ENCODE data around the gene ALDH7A1.

The ALDH7A1 gene

DNA sequence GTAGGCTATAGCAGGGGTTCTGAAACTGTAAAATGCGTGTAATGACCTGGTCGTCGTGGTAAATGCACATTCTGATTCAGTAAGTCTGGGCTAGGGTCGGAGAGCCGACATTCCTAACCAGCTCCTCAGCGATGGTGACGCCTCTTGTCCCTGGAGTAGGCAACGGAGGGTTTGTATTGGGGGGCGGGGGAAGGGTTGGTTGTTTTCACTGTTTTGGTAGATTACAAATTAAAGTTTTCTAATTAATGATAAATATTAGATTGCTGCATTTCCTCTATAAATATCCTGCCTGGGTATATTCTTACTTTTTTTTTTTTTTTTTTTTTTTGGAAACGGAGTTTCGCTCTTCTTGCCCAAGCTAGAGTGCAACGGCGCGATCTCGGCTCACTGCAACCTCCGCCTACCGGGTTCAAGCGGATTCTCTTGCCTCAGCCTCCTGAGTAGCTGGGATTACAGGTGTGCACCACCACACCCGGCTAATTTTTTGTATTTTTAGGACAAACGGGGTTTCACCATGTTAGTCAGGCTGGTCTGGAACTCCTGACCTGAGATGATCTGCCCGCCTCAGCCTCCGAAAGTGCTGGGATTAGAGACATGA lies 566 bp upstream of the ALDH7A1 start:
- H3K27ac ChIP-seq (ENCODE audit: low read depth, low read length, severe bottlenecking): peak overlapping the region; percentile 97
- 60 to 65% methylated on average over 14 to 18 of the region's 22 CpGs for WGBS, 2 experiments (ENCODE audit: insufficient coverage in 2 of 2)
- peaks cover 3% of the 10 kb centered on the region for H3K9me3 ChIP-seq (ENCODE audit: control insufficient read depth, low read length)
- peaks cover 8% of the 10 kb centered on the region for H3K4me1 ChIP-seq (ENCODE audit: control insufficient read depth, insufficient read depth, low read length, poor library complexity, severe bottlenecking)
- peaks cover 24% of the 10 kb centered on the region for H3K36me3 ChIP-seq (ENCODE audit: control insufficient read depth, insufficient read depth, low read length)
- peak overlapping the region; percentile 52 for H3K4me3 ChIP-seq (ENCODE audit: extremely low read depth, insufficient read depth, low read length, poor library complexity, severe bottlenecking)

DNA sequence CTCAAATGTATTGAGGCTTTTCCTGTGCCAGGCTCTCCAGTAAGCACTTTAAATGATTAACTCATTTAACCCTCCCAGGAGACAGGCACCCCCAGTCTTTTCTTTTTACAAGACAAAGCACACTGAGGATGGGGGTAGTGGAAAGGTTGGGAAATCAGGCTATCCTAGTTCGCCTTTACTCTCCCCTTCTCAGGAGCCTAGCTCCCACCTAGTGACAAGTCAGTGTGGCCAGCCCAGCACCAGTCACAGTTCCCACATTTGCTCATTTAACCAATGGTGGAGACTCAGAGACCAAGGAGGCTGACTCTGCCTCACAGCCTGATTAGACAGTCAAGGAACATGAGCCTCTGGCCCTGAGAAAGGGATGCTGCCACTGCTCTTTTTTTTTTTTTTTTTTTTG lies 3.5 kb downstream of the ALDH7A1 start:
- Histone ChIP-seq H3K9me3 (ENCODE audit: control insufficient read depth, low read length) (peaks cover 7% of the 10 kb centered on the region), H3K27ac (ENCODE audit: low read depth, low read length, severe bottlenecking) (no peak overlapping the region), H3K36me3 (ENCODE audit: control insufficient read depth, insufficient read depth, low read length) (peaks cover 59% of the 10 kb centered on the region), H3K4me1 (ENCODE audit: control insufficient read depth, insufficient read depth, low read length, poor library complexity, severe bottlenecking) (peaks cover 3% of the 10 kb centered on the region), H3K4me3 (ENCODE audit: extremely low read depth, insufficient read depth, low read length, poor library complexity, severe bottlenecking) (no peak overlapping the region)
- no CpG with 5 or more reads among the region's 1 CpG for WGBS, 2 experiments (ENCODE audit: insufficient coverage in 2 of 2)

DNA sequence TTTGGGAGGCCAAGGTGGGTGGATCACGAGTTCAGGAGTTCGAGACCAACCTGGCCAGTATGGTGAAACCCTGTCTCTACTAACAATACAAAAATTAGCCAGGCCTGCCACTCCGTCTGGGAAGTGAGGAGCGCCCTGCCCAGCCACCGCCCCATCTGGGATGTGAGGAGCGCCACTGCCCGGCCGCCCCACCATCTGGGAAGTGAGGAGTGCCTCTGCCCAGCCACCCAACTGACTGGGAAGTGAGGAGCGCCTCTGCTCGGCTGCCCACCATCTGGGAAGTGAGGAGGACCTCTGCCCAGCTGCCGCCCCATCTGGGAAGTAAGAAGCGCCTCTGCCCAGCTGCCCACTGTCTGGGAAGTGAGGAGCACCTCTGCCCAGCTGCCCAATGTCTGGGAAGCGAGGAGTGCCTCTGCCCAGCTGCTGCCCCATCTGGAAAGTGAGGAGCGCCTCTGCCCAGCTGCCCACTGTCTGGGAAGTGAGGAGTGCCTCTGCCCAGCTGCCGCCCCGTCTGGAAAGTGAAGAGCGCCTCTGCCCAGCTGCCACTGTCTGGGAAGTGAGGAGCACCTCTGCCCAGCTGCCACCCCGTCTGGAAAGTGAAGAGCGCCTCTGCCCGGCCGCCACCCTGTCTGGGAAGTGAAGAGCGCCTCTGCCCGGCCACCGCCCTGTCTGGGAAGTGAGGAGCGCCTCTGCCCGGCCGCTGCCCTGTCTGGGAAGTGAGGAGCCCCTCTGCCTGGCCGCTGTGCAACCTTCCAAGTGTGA lies 5.3 kb downstream of the ALDH7A1 start:
- Histone ChIP-seq H3K9me3 (ENCODE audit: control insufficient read depth, low read length) (peaks cover 7% of the 10 kb centered on the region), H3K36me3 (ENCODE audit: control insufficient read depth, insufficient read depth, low read length) (peaks cover 73% of the 10 kb centered on the region), H3K27ac (ENCODE audit: low read depth, low read length, severe bottlenecking) (no peak overlapping the region), H3K4me1 (ENCODE audit: control insufficient read depth, insufficient read depth, low read length, poor library complexity, severe bottlenecking) (no peaks in the 10 kb centered on the region), H3K4me3 (ENCODE audit: extremely low read depth, insufficient read depth, low read length, poor library complexity, severe bottlenecking) (no peak overlapping the region)
- 96 to 99% methylated on average over 21 to 25 of the region's 28 CpGs for WGBS, 2 experiments (ENCODE audit: insufficient coverage in 2 of 2)

DNA sequence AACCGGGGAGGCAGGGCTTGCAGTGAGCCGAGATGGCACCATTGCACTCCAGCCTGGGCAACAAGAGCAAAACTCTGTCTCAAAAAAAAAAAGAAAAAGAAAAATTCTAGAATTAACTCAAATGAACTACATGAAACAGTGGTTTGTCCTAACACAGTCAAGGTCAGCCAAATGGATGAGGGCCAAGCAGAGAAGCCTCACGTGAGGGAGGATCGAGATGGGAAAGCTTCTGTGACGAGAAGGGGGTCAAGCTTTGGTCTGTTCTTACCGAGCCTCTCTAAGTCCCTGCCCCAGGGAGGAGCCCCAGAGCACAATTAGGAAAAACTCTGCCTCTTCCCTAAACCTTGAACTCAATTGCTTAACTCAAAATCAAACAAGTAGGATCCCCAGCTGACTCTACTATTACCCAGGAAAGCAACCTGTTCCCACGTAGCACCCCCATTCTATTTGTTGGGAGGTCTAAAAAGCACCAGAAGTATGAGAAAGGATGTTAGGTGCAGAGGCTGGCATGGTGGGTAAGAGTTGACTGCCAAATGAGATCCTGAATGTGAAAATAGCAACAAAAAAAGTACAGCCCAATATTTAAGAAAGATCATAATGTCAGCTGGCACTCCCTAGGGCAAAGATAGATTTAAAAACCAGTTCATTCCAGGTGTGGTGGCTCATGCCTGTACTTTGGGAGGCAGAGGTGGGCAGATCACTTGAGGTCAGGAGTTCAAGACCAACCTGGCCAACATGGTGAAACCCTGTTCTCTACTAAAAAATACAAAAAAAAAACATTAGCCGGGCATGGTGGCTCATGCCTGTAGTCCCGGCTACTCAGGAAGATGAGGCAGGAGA lies 7.2 kb downstream of the ALDH7A1 start:
- Histone ChIP-seq H3K4me1 (ENCODE audit: control insufficient read depth, insufficient read depth, low read length, poor library complexity, severe bottlenecking) (no peaks in the 10 kb centered on the region), H3K27ac (ENCODE audit: low read depth, low read length, severe bottlenecking) (no peak overlapping the region), H3K9me3 (ENCODE audit: control insufficient read depth, low read length) (peaks cover 7% of the 10 kb centered on the region), H3K4me3 (ENCODE audit: extremely low read depth, insufficient read depth, low read length, poor library complexity, severe bottlenecking) (no peak overlapping the region), H3K36me3 (ENCODE audit: control insufficient read depth, insufficient read depth, low read length) (peaks cover 82% of the 10 kb centered on the region)
- WGBS, 2 experiments (ENCODE audit: insufficient coverage in 2 of 2): 90 to 92% methylated on average over 5 to 6 of the region's 9 CpGs

DNA sequence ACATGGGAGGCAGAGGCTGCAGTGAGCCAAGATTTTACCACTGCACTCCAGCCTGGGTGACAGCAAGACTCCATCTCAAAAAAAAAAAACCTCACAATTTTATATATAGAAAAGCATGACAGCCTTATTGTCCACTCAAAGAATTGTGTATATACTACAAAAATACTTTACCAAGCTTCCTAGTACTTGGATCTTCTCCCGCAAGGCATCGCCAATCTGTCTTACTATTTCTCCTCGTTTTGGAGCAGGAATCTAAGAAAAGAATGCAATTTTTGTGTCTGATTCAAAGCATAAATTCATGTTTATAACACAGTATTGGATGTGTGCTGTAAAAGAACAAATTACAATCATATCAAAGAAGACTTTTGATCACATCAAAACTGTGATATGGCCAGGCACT lies 11.3 kb downstream of the ALDH7A1 start:
- Histone ChIP-seq H3K4me1 (ENCODE audit: control insufficient read depth, insufficient read depth, low read length, poor library complexity, severe bottlenecking) (no peaks in the 10 kb centered on the region), H3K36me3 (ENCODE audit: control insufficient read depth, insufficient read depth, low read length) (peaks cover 79% of the 10 kb centered on the region), H3K4me3 (ENCODE audit: extremely low read depth, insufficient read depth, low read length, poor library complexity, severe bottlenecking) (no peak overlapping the region), H3K27ac (ENCODE audit: low read depth, low read length, severe bottlenecking) (no peak overlapping the region), H3K9me3 (ENCODE audit: control insufficient read depth, low read length) (no peaks in the 10 kb centered on the region)
- WGBS, 2 experiments (ENCODE audit: insufficient coverage in 2 of 2): no CpG with 5 or more reads among the region's 3 CpGs

DNA sequence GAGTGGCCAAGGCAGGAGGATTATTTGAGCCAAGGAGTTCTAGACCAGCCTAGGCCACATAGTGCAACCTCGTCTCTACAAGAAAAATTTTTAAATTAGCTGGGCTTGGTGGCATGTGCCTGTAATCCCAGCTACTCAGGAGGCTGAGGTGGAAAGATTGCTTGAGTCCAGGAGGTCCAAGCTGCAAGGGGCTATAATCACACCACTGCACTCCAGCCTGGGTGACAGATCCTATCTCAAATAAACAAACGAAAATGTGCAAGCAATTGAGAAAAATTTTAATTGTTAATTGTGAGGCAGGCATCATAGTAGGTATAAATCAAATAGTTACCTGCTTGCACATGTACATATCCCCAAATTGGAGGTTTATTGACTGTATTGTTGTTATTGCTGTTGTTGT lies 15.3 kb downstream of the ALDH7A1 start:
- H3K9me3 ChIP-seq (ENCODE audit: control insufficient read depth, low read length): no peaks in the 10 kb centered on the region
- no peak overlapping the region for H3K27ac ChIP-seq (ENCODE audit: low read depth, low read length, severe bottlenecking)
- H3K4me3 ChIP-seq (ENCODE audit: extremely low read depth, insufficient read depth, low read length, poor library complexity, severe bottlenecking): no peak overlapping the region
- WGBS, 2 experiments (ENCODE audit: insufficient coverage in 2 of 2): 100% methylated on average over 1 of the region's 2 CpGs; no CpG with 5 or more reads in 1 of the 2 experiments
- no peaks in the 10 kb centered on the region for H3K4me1 ChIP-seq (ENCODE audit: control insufficient read depth, insufficient read depth, low read length, poor library complexity, severe bottlenecking)
- H3K36me3 ChIP-seq (ENCODE audit: control insufficient read depth, insufficient read depth, low read length): peaks cover 89% of the 10 kb centered on the region

DNA sequence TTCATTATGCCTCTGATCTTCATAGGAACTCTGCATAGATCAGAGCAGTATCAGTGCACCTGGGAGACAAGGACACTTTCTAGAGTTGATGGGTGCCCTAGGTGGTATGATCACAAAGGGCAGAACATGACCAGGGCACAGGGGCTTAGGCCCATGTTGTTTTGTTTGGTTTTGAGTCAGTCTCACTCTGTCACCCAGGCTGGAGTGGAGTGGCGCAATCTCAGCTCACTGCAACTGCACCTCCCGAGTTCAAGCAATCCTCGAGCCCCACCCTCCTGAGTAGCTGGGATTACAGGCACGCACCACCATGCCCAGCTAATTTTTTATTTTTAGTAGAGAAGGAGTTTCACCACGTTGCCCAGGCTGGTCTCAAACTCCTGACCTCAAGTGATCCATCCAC lies 17.6 kb downstream of the ALDH7A1 start:
- H3K4me3 ChIP-seq (ENCODE audit: extremely low read depth, insufficient read depth, low read length, poor library complexity, severe bottlenecking): no peak overlapping the region
- H3K27ac ChIP-seq (ENCODE audit: low read depth, low read length, severe bottlenecking): no peak overlapping the region
- 100% methylated on average over 4 to 5 of the region's 5 CpGs for WGBS, 2 experiments (ENCODE audit: insufficient coverage in 2 of 2)
- H3K4me1 ChIP-seq (ENCODE audit: control insufficient read depth, insufficient read depth, low read length, poor library complexity, severe bottlenecking): no peaks in the 10 kb centered on the region
- H3K9me3 ChIP-seq (ENCODE audit: control insufficient read depth, low read length): no peaks in the 10 kb centered on the region
- H3K36me3 ChIP-seq (ENCODE audit: control insufficient read depth, insufficient read depth, low read length): peaks cover 88% of the 10 kb centered on the region

DNA sequence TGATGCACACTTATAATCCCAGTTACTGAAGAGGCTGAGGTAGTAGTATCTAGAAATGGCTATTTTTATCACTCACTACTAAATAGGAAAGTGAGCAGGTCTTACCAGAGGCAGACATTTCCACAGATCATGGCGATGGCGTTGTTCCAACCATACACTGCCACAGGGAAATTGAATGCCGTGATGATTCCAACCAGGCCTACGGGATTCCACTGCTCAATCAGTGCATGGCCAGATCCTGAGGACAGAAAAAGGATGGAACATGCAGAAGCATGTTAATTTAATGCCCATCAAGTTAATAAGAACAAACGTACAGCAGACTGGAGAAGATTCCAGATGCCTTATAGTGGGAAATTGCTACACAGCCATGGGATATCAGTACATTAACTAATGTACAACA lies 18.0 kb downstream of the ALDH7A1 start:
- H3K4me3 ChIP-seq (ENCODE audit: extremely low read depth, insufficient read depth, low read length, poor library complexity, severe bottlenecking): no peak overlapping the region
- no peak overlapping the region for H3K27ac ChIP-seq (ENCODE audit: low read depth, low read length, severe bottlenecking)
- 91 to 100% methylated on average over 2 to 3 of the region's 5 CpGs for WGBS, 2 experiments (ENCODE audit: insufficient coverage in 2 of 2)
- no peaks in the 10 kb centered on the region for H3K4me1 ChIP-seq (ENCODE audit: control insufficient read depth, insufficient read depth, low read length, poor library complexity, severe bottlenecking)
- H3K9me3 ChIP-seq (ENCODE audit: control insufficient read depth, low read length): no peaks in the 10 kb centered on the region
- peaks cover 89% of the 10 kb centered on the region for H3K36me3 ChIP-seq (ENCODE audit: control insufficient read depth, insufficient read depth, low read length)

DNA sequence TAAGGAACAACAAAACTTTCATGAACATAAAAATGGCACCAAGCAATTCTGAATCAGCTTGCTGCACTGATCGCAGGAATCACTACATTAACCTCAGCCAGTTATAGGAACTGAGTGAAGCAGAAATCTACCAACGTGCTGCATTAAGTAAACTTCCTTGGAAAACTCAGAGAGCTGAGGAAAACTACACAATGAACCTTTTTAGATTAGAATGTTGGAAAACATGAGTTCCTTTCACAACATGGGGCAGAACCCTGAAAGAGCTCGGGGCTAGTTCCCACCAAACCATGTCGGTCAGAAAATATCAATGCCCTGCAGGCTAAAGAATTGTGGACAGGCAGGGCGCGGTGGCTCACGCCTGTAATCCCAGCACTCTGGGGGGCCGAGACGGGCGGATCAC lies 19.4 kb downstream of the ALDH7A1 start:
- 79 to 92% methylated on average over 8 to 9 of the region's 10 CpGs for WGBS, 2 experiments (ENCODE audit: insufficient coverage in 2 of 2)
- no peak overlapping the region for H3K4me3 ChIP-seq (ENCODE audit: extremely low read depth, insufficient read depth, low read length, poor library complexity, severe bottlenecking)
- H3K9me3 ChIP-seq (ENCODE audit: control insufficient read depth, low read length): no peaks in the 10 kb centered on the region
- H3K36me3 ChIP-seq (ENCODE audit: control insufficient read depth, insufficient read depth, low read length): peaks cover 88% of the 10 kb centered on the region
- H3K4me1 ChIP-seq (ENCODE audit: control insufficient read depth, insufficient read depth, low read length, poor library complexity, severe bottlenecking): no peaks in the 10 kb centered on the region
- H3K27ac ChIP-seq (ENCODE audit: low read depth, low read length, severe bottlenecking): no peak overlapping the region

DNA sequence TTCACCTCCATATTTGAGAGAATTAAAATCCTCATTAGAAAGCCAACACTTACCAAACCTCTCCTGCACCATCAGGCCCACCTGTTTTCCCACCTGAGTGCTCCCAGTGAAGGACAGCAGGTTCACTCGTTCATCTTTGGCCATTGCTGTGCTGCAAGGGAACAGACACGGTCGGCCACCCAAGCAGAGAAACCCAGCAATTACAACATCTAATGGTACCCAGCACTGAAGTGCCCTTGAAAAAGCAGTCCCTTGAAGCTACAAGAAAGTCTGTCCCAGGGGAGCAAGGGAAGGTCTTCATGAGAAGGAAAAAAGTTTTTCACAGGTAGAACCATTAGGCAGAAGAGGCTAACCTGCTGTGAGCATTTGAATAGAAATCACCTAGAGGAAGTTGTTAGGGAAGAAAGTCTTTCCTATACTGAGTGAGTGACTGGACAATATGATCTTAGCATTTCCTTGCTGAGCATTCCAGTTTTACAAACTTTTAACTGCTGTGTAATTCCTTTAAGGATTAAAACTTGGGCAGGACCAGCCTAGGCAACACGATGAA lies 26.7 kb downstream of the ALDH7A1 start:
- peaks cover 73% of the 10 kb centered on the region for H3K36me3 ChIP-seq (ENCODE audit: control insufficient read depth, insufficient read depth, low read length)

More for the DNA sequence above, 26.7 kb downstream of the ALDH7A1 start:
- no peak overlapping the region for H3K27ac ChIP-seq (ENCODE audit: low read depth, low read length, severe bottlenecking)
- H3K4me1 ChIP-seq (ENCODE audit: control insufficient read depth, insufficient read depth, low read length, poor library complexity, severe bottlenecking): no peaks in the 10 kb centered on the region
- 100% methylated on average over 1 to 2 of the region's 4 CpGs for WGBS, 2 experiments (ENCODE audit: insufficient coverage in 2 of 2)
- no peaks in the 10 kb centered on the region for H3K9me3 ChIP-seq (ENCODE audit: control insufficient read depth, low read length)
- no peak overlapping the region for H3K4me3 ChIP-seq (ENCODE audit: extremely low read depth, insufficient read depth, low read length, poor library complexity, severe bottlenecking)
